Upper lobe of left lung (tissue), 6 donors: Measurements from ENCODE around the gene LRBA. TPM values are rescaled to one million over a fixed set of nuclear protein-coding genes. Genes with fewer than 3 reads are reported as not detected.

Experiments
- ATAC-seq, 2 donors: fragments of 200-7000 bp; cut with Tn5 transposase; one replicate each; pipeline ENCODE4 v1.9.1; 2022; ENCODE audit warnings: mild to moderate bottlenecking in 2 of 2, moderate library complexity in 2 of 2; ENCODE audit not compliant: low FRiP score in 2 of 2
- DNase-seq, 2 donors: peaks; one replicate each; pipeline ENCODE4 v3.0.0-alpha.2; 2019 to 2020
- H3K27ac ChIP-seq, 4 donors: fragments of 200-600 bp; sonication (generic); one replicate each; pipeline ENCODE4 v1.5.1; 2016 to 2019
- H3K27me3 ChIP-seq, 4 donors: fragments of 200-600 bp; sonication (generic); one replicate each; pipeline ENCODE4 v1.5.1; 2017 to 2019
- H3K36me3 ChIP-seq, 4 donors: fragments of 200-600 bp; sonication (generic); one replicate each; pipeline ENCODE4 v1.5.1; 2016 to 2019
- H3K4me1 ChIP-seq, 4 donors: fragments of 200-600 bp; sonication (generic); one replicate each; pipeline ENCODE4 v1.5.1; 2018 to 2019
- H3K4me3 ChIP-seq, 4 donors: fragments of 200-600 bp; sonication (generic); one replicate each; pipeline ENCODE4 v1.5.1; 2017 to 2019; ENCODE audit warnings: mild to moderate bottlenecking in 2 of 4, moderate library complexity in 1 of 4
- H3K9me3 ChIP-seq, 4 donors: fragments of 200-600 bp; sonication (generic); one replicate each; pipeline ENCODE4 v1.5.1; 2018 to 2019
- CTCF ChIP-seq, 6 experiments: fragments of 450-650 bp in 4 of 6; fragments of 200-600 bp in 2 of 6; sonication (generic) in 2 of 6; IDR thresholded peaks; one replicate each; pipeline ENCODE4 v1.5.1; 2016 to 2019; ENCODE audit warnings: antibody characterized with exemption in 6 of 6
- EP300 ChIP-seq, 4 donors: sonication (generic); formaldehyde crosslinking; IDR thresholded peaks; one replicate each; pipeline ENCODE4 v1.5.1; 2017; ENCODE audit warnings: antibody characterized with exemption in 4 of 4, control low read depth in 2 of 4
- POLR2A ChIP-seq, 4 donors: fragments of 450-650 bp; IDR thresholded peaks; one replicate each; pipeline ENCODE4 v1.5.1; 2016 to 2017; ENCODE audit warnings: antibody characterized with exemption in 4 of 4, mild to moderate bottlenecking in 2 of 4
- POLR2AphosphoS5 ChIP-seq, 2 donors: sonication (generic); formaldehyde crosslinking; IDR thresholded peaks; one replicate each; pipeline ENCODE4 v1.5.1; 2017; ENCODE audit warnings: antibody characterized with exemption in 2 of 2
- WGBS, 2 donors: methylation state at CpG; one replicate each; pipeline ENCODE4 v1.1.5; 2017 to 2018; 5-methylcytosine and 5-hydroxymethylcytosine counted together
- total RNA-seq, 6 donors: library from RNA; depleted of rRNA in 4 of 6; stranded (reverse); fragments of >200 nt in 4 of 6; gene quantifications; one replicate each; pipeline versions ENCODE4 v1.1.0 to v1.2.1, GENCODE V29; 2016 to 2021
- donor health status: DM: no; HTN: no; CAD: no; lungs with moderate emphysema.
- donor health status: DM: no; HTN: yes; CAD: no; lungs with severe emphysema.

The LRBA gene
- total RNA-seq, 6 donors from 2014 or later, result 34.7 to 139 (median 56.4) TPM

GRCh38 chr4:150779707-150780106 lies 235.4 kb downstream of the LRBA start:
- no peaks in the 10 kb centered on the region for H3K9me3 ChIP-seq
- ATAC-seq, result no peak
- WGBS, 2 donors, result 96% methylated on average over 1 of the region's 1 CpG
- TF ChIP-seq POLR2A (IDR thresholded peaks at IDR 0.05) (no peak), POLR2AphosphoS5 (IDR thresholded peaks at IDR 0.05) (no peak), EP300 (IDR thresholded peaks at IDR 0.05) (no peak), CTCF (IDR thresholded peaks at IDR 0.05) (no peak)
- H3K27me3 ChIP-seq, result no peaks in the 10 kb centered on the region
- H3K36me3 ChIP-seq, result no peaks in the 10 kb centered on the region
- no peak overlapping the region for H3K27ac ChIP-seq
- H3K4me3 ChIP-seq, result no peak overlapping the region
- no peak for DNase-seq
- H3K4me1 ChIP-seq, result no peaks in the 10 kb centered on the region

- ATAC-seq, result no peak
- no peak for DNase-seq
- whole genome bisulfite sequencing, 2 donors, result 84 to 85% methylated on average over 5 of the region's 5 CpGs
- Histone ChIP-seq H3K4me3 (no peak overlapping the region), H3K27me3 (no peaks in the 10 kb centered on the region), H3K9me3 (no peaks in the 10 kb centered on the region), H3K27ac (no peak overlapping the region), H3K4me1 (no peaks in the 10 kb centered on the region), H3K36me3 (no peaks in the 10 kb centered on the region)
- TF ChIP-seq CTCF (IDR thresholded peaks at IDR 0.05) (no peak), POLR2A (IDR thresholded peaks at IDR 0.05) (no peak), EP300 (IDR thresholded peaks at IDR 0.05) (no peak), POLR2AphosphoS5 (IDR thresholded peaks at IDR 0.05) (no peak)
Observed at GRCh38 chr4:150773729-150774449, 241.2 kb downstream of the LRBA start.

- TF ChIP-seq POLR2AphosphoS5 (IDR thresholded peaks at IDR 0.05), result no peak
- TF ChIP-seq EP300 (IDR thresholded peaks at IDR 0.05), result no peak
- TF ChIP-seq POLR2A (IDR thresholded peaks at IDR 0.05), result no peak
- TF ChIP-seq CTCF (IDR thresholded peaks at IDR 0.05), result no peak
- no peak for ATAC-seq
- WGBS, 2 donors, result 90 to 93% methylated on average over 4 of the region's 4 CpGs
- no peaks in the 10 kb centered on the region for H3K9me3 ChIP-seq
- H3K27me3 ChIP-seq, result no peaks in the 10 kb centered on the region
- DNase-seq, result no peak
- no peak overlapping the region for H3K27ac ChIP-seq
- H3K4me3 ChIP-seq, result no peak overlapping the region
- H3K36me3 ChIP-seq, result no peaks in the 10 kb centered on the region
- no peaks in the 10 kb centered on the region for H3K4me1 ChIP-seq
Observed at GRCh38 chr4:150773032-150773431, 242.1 kb downstream of the LRBA start.

- Histone ChIP-seq H3K4me3 (no peak overlapping the region), H3K36me3 (no peaks in the 10 kb centered on the region), H3K27ac (no peak overlapping the region), H3K4me1 (no peaks in the 10 kb centered on the region), H3K27me3 (no peaks in the 10 kb centered on the region), H3K9me3 (no peaks in the 10 kb centered on the region)
- DNase-seq (no peak), ATAC-seq (no peak)
- WGBS, 2 donors, result 100% methylated on average over 1 of the region's 1 CpG
- no peak for TF ChIP-seq POLR2A (IDR thresholded peaks at IDR 0.05)
- TF ChIP-seq CTCF (IDR thresholded peaks at IDR 0.05), result no peak
- TF ChIP-seq EP300 (IDR thresholded peaks at IDR 0.05), result no peak
- TF ChIP-seq POLR2AphosphoS5 (IDR thresholded peaks at IDR 0.05), result no peak
Observed at GRCh38 chr4:150771382-150771781, 243.7 kb downstream of the LRBA start.

GRCh38 chr4:150769845-150770244 lies 245.2 kb downstream of the LRBA start:
- no peaks in the 10 kb centered on the region for H3K27me3 ChIP-seq
- H3K9me3 ChIP-seq, result no peaks in the 10 kb centered on the region
- 86 to 87% methylated on average over 4 of the region's 4 CpGs for WGBS, 2 donors
- no peaks in the 10 kb centered on the region for H3K4me1 ChIP-seq
- H3K36me3 ChIP-seq, result no peaks in the 10 kb centered on the region
- H3K4me3 ChIP-seq, result no peak overlapping the region
- TF ChIP-seq CTCF (IDR thresholded peaks at IDR 0.05) (no peak), POLR2AphosphoS5 (IDR thresholded peaks at IDR 0.05) (no peak), EP300 (IDR thresholded peaks at IDR 0.05) (no peak), POLR2A (IDR thresholded peaks at IDR 0.05) (no peak)
- no peak for DNase-seq
- ATAC-seq, result no peak
- H3K27ac ChIP-seq, result no peak overlapping the region
